Measurements from ENCODE around the gene FAM193A.
"Not testable (repeated sequence)": the region's sequence is repeated elsewhere in the genome, so short reads cannot be mapped to it uniquely, and the experiment has no call there.

The FAM193A gene

DNA sequence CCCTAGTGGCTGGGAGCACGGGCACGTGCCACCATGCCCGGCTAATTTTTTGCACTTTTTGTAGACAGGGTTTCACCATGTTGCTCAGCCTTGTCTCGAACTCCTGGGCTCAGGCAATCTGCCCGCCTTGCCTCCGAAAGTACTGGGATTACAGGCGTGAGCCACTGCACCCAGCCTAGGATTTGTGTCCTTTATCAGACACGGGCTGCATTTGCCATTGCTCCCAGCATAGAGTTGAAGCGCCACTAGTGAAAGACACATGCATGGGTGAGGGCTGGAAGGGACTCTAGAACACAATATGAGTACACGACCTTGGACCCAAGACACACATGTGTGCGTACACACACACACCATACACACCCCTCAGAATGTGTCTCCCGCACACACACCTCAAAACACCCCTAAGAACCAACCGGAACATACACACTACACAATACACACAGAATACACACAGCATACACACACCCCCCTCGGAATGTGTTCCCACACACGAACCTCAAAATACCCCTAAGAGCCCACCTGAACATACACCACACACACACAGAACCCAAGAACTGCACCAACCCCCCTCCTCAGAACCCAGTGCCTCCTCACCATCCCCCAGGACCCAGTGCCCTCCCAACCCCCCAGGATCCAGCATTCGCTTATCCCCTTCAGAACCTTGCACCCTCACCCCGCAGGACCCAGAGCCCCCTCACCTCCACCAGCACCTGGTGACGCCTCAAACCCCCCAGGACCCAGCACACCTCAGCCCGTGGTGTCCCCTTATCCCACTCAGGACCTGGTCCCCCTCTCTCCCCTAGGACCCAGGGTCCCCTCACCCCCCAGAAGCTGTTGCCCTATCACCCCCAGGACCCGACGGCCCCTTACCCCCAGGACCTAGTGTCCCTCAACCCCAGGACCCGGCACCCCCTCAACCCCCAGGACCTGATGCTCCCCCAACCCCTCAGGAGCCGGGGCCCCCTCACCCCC lies 218.7 kb downstream of the FAM193A start:
- DNase-seq = no peak

DNA sequence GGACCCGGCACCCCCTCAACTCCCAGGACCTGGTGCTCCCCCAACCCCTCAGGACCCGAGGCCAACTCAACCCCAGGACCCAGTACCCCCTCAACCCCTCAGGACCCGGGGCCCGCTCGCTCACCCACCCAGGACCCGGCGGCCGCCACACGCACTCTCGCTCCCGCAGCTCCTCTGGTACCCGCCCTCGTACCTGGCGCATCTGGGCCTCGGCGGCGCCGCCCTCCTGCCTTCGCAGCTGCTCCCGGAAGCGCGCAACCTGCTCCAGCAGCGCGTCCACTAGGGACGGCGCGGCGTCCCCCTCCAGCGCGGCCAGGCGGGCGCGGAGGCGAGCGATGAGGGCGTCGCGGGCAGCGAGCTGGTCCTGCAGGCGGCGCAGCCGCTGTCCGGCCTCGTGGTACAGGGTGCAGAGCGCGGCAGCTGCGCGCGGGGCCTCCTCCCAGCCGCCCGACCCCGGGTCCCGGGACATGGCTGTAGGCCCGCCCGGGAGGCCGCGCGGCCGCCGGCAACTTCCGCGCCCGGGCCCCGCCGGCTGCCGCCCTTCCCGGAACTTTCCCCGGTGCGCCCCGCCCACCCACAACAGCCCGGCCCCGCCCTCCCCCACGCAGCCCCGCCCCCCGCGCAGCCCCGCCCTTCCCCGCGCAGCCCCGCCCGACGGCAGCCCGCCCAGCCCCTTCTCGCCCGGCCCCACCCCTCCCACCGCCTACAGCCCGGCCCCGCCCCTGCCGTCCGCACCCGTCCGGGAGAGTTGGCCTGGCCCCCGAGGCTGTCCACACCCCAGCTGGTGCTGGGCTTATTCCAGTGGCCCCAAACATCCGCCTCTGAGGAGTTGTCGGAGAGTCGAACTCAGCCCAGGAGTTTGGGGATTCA lies 219.6 kb downstream of the FAM193A start, which contains the start of gene TNIP2:
TNIP2 (minus strand) TSS at position 516 of the 870 bp plus-strand sequence; CDS start at position 469, 47 bp downstream.
- peak; percentile 78 for DNase-seq

DNA sequence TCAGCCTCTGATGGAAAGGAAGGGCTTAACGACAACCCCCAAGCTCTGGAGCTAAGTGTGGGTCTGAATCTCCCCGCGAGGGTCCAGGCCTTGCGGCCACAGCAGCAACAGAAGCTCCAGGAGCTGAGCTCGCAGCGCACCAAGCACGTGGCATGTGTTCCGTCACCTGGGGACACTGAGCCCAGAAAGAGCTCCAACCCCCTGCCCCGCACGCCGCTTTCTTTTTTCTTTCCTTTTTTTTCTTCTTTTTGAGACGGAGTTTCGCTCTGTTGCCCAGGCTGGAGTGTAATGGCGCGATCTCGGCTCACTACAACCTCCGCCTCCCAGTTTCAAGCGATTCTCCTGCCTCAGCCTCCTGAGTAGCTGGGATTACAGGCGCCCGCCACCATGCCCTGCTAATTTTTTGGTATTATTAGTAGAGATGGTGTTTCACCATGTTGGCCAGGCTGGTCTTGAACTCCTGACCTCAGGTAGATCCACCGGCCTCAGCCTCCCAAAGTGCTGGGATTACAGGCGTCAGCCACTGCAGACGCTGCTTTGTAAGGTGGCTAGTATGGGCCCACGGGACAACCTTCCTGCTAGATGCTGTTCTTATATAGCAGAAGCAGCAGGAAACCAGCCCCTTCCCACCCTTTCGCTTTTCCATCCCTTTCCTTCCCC lies 220.4 kb downstream of the FAM193A start:
- no peak for DNase-seq

DNA sequence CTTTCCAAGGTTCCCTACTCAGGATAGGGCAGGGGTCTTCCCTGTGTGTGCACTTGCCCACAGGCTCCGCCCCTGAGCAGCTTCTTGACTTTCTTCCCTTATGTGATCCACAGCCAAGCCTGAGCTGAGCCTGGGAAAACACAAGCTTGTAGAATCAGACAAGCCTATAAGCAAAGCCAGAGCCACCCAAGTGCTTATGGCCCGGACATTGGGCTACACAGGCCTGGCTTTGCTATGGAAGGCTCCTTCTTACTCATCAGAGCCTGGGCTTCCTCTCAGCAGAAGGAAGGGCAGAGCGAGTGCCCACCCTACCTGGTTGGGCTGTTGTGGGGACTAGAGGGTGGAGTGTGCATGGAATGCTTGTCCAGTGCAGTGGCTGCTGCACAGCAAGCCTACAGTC lies 221.0 kb downstream of the FAM193A start:
- DNase-seq = no peak

DNA sequence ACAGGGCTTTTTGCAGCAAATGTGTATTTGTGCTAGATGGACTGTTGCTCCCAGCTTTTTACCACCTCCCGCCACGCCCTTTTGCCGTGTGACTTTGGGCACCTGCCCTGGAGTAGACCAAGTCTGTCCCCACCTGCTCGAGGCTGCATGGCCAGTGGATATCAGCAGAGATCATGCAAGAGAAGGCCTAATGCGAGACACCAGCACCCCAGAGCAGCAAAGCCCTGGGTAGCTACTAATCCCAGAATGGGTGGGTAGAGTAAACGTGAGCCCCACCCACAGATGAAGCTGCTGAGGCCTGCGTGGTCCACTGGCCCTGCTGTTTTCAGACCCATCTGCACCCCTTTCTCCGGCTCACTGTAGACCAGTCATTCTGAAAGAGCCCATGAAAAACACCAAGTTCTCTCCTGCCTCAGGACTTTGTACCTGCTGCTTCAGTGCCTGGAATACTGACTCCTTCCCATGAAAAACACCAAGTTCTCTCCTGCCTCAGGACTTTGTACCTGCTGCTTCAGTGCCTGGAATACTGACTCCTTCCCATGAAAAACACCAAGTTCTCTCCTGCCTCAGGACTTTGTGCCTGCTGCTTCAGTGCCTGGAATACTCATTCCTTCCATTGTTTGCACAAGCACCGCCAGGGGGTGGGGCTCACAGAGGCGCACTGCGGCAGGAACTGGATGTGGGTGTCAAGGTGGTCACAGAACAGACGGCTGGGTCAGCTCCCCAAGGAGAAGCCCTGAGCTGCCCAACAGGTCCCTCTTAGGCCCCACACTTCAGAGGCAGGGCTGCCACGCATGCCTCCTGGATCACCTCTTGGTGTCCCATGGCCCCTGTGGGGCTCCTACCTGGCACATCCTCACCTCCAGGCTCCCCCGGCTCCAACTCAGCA lies 224.8 kb downstream of the FAM193A start:
- no peak for DNase-seq

DNA sequence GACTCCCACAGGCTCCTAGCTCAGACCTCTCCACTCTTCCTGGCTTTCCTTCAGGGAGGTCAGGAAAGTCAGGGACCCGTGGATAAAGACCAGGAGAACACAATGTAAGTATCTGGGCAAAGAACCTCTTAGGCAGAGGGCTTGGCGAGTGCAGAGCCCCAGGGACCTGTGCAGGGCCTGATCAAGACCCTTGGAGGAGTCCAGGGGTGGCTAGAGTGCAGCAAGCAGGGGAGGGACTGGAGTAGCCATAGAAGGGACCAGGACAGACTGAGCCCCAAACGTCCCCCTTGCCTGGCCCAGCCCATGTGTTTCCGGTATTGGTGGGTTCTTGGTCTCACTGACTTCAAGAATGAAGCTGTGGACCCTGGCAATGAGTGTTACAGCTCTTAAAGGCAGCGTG lies 225.6 kb downstream of the FAM193A start:
- no peak for DNase-seq

DNA sequence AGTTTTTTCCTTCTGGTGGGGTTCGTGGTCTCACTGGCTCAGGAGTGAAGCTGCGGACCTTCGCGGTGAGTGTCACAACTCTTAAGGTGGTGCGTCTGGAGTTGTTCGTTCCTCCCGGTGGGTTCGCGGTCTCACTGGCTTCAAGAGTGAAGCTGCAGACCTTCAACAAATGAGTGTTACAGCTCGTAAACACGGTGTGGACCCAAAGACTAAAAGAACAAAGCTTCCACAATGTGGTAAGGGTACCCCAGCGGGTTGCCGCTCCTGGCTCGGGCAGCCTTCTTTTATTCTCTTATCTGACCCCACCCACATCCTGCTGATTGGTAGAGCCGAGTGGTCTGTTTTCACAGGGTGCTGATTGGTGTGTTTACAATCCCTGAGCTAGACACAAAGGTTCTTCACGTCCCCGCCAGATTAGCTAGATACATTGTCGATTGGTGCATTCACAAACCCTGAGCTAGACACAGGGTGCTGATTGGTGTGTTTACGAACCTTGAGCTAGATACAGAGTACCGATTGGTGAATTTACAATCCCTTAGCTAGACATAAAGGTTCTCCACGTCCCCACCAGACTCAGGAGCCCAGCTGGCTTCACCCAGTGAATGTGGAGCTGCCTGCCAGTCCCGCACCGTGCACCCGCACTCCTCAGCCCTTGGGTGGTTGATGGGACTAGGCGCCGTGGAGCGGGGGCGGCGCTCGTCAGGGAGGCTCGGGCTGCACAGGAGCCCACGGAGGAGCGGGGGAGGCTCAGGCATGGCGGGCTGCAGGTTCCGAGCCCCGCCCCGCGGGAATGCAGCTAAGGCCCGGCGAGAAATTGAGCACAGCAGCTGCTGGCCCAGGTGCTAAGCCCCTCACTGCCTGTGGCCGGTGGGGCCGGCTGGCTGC lies 226.3 kb downstream of the FAM193A start:
- DNase-seq = not testable (repeated sequence)

DNA sequence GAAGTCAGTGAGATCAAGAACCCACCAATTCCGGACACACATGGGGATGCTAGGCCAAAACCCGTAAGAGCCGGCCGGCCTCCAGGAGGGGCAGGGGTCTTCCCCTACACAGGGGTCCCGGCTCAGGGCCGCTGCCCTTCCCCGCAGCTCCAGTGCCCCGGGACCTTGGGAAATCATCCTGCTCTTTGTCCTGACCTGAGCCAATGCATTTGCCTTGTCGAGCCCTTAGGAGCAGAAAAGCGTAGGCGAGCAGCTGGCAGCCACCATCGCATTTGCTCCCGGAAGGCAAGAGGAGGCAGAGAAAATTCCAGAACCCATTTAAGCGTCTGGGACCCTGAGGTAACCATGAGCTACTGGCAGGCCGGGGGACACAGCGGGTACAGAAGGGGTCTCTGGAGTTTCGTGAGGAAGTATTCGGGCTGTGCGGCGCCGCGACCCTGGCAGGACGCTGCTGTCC lies 227.1 kb downstream of the FAM193A start:
- no peak for DNase-seq

DNA sequence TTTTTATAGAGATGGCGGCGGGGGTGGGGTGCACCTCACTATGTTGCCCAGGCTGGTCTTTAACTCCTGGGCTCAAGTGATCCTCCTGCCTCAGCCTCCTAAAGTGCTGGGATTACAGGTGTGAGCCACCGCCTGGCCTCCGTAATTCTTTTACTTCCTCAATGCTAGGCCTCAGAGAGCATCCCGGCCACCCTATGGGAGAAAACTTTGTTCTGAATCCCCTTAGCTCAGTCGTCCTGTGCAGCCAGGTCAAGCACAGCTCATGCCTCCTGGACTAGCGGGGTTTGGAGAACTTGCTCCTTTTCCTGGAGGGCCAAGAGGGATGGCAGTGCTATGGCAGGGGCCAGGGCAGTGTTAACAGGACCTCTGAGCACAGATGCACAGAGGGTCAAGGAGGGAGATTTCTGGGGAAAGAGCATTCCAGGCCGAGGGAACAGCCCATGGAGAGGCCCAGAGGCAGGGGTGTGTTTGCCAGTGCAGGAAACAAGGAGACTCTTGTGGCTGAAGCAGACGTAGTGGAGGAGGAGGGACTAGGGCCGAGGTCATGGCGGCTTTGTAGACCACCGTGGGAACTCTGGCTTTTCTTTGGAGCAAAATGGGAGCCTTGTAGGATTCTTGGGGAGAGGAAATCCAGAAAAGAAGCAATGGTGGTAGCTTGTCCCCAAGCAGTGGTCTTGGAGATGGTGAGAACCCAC lies 229.5 kb downstream of the FAM193A start:
- DNase-seq = no peak

DNA sequence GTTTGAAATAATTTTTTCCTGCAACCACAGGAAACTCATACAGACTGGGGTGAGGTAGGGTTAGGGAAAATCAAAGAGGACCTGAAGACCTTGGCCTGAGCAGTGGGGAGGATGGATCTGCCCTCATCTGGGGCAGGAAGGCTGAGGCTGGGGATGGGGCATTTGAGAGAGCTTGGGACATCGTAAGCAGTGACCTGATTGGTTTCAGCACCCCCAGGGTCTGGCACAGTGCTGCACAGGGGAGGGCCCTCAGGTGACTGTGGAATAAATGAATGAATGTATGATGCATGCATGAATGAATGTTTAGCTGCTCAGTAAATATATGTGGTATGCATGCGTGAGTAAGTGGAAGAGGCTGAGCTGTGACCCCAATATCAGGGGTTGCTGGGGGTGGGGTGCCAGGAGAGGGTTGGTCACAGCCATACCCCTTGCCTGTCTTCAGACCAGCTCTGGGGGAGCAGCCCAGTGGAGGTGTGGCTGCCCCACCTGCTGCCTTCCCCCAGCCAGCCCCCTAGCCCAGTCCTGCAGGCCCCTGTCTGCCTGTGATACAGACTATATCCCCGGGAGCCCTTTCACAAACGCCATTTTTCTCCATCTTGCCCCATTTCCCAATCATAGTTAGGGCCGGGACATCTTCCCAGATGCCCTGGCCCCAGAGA lies 230.7 kb downstream of the FAM193A start:
- no peak for DNase-seq

DNA sequence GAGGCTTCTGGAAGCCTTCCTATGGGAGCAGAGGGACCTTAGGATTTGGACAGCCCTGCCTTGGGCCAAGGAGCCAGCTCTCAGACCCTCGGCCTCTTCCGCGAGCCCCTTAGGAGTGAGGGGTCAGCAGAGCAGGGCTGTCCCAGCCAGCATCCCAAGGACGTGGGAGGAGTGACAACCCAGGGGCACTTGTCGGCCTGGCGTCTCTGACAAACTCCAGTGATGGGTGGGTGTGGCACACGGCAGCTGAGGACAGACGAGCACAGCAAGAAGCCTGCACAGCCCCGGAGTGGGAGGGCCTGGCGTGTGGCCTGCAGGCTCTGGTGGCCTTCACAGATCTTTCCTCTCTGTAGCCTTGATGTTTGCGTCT lies 231.2 kb downstream of the FAM193A start:
- no peak for DNase-seq

DNA sequence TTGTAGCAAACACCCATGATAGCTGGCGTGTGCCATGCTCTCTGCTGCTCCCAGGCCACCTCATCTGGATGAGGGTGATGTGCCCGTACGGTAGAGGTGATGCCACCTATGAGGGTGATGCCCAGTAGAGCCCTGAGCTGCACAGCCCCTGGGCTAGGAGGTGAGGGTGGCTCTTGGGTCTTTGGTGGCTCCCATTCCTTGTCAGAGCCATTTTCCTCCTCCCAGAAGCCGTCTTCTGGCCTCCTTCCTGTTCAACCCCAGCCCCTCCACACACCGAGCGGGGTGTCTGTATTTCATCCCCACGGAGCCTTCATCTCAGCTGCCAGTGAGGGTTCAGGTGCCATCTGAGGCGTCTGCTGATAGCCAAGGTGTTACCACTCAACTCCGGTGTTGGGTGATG lies 231.7 kb downstream of the FAM193A start:
- DNase-seq = no peak

DNA sequence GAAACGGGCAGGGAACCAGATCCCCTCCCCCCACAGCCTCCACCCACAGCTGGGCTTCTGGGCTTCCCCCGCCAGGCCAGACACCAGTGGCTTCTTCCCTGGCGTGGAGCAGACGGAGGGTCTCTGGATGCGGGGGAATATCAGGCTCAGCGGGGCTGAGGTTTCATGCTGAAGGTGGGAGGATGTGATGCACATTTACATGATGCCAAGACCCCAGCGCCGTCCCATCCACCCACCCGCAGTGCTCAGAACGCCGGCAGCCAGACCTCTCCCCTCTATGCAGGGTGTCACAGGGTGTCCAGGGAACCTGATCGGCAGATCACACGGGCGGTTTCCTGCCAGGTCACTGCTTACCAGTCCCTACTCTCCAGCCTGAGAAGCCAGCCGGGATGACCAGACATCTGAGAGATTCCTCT lies 232.5 kb downstream of the FAM193A start:
- DNase-seq = no peak

DNA sequence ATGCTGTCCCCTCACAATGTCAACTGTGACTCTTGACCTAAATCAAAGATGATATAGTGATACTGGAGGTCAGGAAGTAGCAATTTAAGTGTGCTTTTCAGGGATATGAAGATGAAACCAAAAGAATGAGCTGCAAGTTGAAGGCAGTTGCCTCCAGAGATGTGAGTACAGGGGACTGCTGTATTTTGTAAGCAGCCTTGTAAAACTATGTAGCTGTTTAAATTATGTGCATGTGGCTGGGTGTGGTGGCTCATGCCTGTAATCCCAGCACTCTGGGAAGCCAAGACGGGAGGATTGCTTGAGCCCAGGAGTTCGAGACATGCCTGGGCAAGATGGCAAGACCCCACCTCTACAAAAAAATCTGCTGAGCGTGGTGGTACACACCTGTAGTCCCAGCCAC lies 234.8 kb downstream of the FAM193A start:
- no peak for DNase-seq

DNA sequence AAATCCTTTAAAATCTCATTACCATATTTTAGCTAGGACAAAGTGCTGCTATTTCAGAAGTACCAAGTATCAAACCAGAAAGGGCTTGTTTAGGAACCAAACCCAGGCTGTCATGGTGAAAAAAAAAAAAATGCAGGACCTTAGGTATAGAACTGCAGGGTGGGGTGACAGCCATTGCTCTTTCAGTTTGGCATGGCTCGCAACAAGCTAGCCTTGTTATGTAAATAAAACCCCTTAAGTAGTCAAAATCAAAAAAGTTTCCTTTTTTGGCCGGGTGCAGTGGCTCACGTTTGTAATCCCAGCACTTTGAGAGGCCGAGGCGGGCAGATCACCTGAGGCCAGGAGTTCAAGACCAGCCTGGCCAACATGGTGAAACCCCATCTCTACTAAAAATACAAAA lies 244.2 kb downstream of the FAM193A start:
- not testable (repeated sequence) for DNase-seq

DNA sequence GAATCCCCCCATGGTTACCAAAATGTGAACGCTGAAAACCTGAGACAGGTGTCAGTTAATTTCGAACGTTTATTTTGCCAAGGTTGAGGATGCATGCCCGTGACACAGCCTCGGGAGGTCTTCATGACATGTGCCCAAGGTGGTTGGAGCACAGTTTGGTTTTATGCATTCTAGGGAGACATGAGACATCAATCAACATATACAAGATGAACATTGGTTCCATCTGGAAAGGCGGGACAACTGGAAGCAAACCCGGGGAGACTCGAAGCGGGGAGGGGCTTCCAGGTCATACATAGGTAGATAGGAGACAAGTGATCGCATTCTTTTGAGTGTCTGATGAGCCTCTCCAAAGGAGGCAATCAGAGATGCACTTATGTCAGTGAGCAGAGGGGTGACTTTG lies 245.5 kb downstream of the FAM193A start:
- no peak for DNase-seq

All from stimulated activated naive CD4-positive, alpha-beta T cell treated with Interleukin-2 at 50 U/mL for 16 hours (primary cell).